IMR-90 (cell line): ENCODE results near the gene RAD51C. TPM values are rescaled to one million over a fixed set of nuclear protein-coding genes. Genes with fewer than 3 reads are reported as not detected.
A peak's percentile ranks its signal among the peaks of the same experiment; 100 is the strongest.

Experiments
- ATAC-seq: fragments of 200-7000 bp; cut with Tn5 transposase; 2 replicates; pipeline ENCODE4 v1.9.1; 2020; ENCODE audit warnings: low read depth, mild to moderate bottlenecking, moderate library complexity
- BruUV-seq: library from RNA; stranded (reverse); fragments of 400-500 nt; replicated peaks from 2 replicates; lab custom pipeline; 2021; lab: Mats Ljungman, UMichigan
- CTCF ChIA-PET: fragments of 300-600 bp; formaldehyde crosslinking; extraction: SDS; loops from one replicate; lab custom pipeline; 2021; ENCODE audit warnings: antibody characterized with exemption; lab: Yijun Ruan, JAX
- POLR2A ChIA-PET: fragments of 300-600 bp; sonication (Branson Sonifier 250); formaldehyde crosslinking; loops from one replicate; lab custom pipeline; 2022; ENCODE audit warnings: antibody characterized with exemption; ENCODE audit not compliant: unreplicated experiment; lab: Charles Lee
- DNase-seq: peaks from one replicate; pipeline ENCODE4 v3.0.0; 2013
- H2AFZ ChIP-seq: replicated peaks from 2 replicates; pipeline ENCODE3; 2013; ENCODE audit warnings: low read length, mild to moderate bottlenecking; ENCODE audit not compliant: poor library complexity
- H2AK5ac ChIP-seq: 2 replicates; pipeline ENCODE4 v1.6.1; 2013; ENCODE audit warnings: low read depth, low read length, inconsistent platforms
- H2AK9ac ChIP-seq: replicated peaks from 2 replicates; pipeline ENCODE3; 2013; ENCODE audit warnings: mild to moderate bottlenecking, low read depth, low read length, moderate library complexity; ENCODE audit not compliant: poor library complexity
- H2BK120ac ChIP-seq: 2 replicates; pipeline ENCODE4 v1.6.1; 2013; ENCODE audit warnings: low read depth, low read length, inconsistent platforms
- H2BK15ac ChIP-seq: 3 replicates; pipeline ENCODE4 v1.6.1; 2013; ENCODE audit warnings: low read depth, low read length, inconsistent platforms
- H2BK20ac ChIP-seq: 2 replicates; pipeline ENCODE4 v1.6.1; 2013; ENCODE audit warnings: low read depth, mild to moderate bottlenecking, inconsistent platforms, low read length, moderate library complexity
- H2BK5ac ChIP-seq: 2 replicates; pipeline ENCODE4 v1.6.1; 2013; ENCODE audit warnings: mild to moderate bottlenecking, low read depth, low read length, inconsistent platforms; ENCODE audit not compliant: poor library complexity, severe bottlenecking
- H3K14ac ChIP-seq: replicated peaks from 2 replicates; pipeline ENCODE4 v1.6.1; 2013; ENCODE audit warnings: low read depth, low read length, inconsistent platforms
- H3K18ac ChIP-seq: 2 replicates; pipeline ENCODE4 v1.6.1; 2013; ENCODE audit warnings: low read depth, low read length, control low read depth
- H3K23ac ChIP-seq: 2 replicates; pipeline ENCODE4 v1.6.1; 2013; ENCODE audit warnings: low read depth, low read length, inconsistent platforms
- H3K27ac ChIP-seq: 2 replicates; pipeline ENCODE4 v1.5.1; 2013; ENCODE audit warnings: mild to moderate bottlenecking, control low read depth, low read length; ENCODE audit not compliant: insufficient read depth
- H3K27me3 ChIP-seq: 2 replicates; pipeline ENCODE4 v1.6.1; 2013; ENCODE audit warnings: low read length; ENCODE audit not compliant: control insufficient read depth, insufficient read depth
- H3K36me3 ChIP-seq: 2 replicates; pipeline ENCODE4 v1.6.1; 2013; ENCODE audit warnings: low read length, mixed read lengths; ENCODE audit not compliant: control insufficient read depth, insufficient read depth
- H3K4ac ChIP-seq: 2 replicates; pipeline ENCODE4 v1.6.1; 2013; ENCODE audit warnings: low read depth, low read length, inconsistent platforms
- H3K4me1 ChIP-seq: 2 replicates; pipeline ENCODE4 v1.6.1; 2013; ENCODE audit warnings: low read length, mixed read lengths; ENCODE audit not compliant: control insufficient read depth, insufficient read depth
- H3K4me2 ChIP-seq: 2 replicates; pipeline ENCODE4 v1.6.1; 2013; ENCODE audit warnings: low read depth, mild to moderate bottlenecking, control low read depth, low read length, moderate library complexity
- H3K4me3 ChIP-seq: 2 replicates; pipeline ENCODE4 v1.5.1; 2013; ENCODE audit warnings: low read depth, mild to moderate bottlenecking, control low read depth, low read length, moderate library complexity; ENCODE audit not compliant: insufficient read depth
- H3K56ac ChIP-seq: 2 replicates; pipeline ENCODE4 v1.6.1; 2013; ENCODE audit warnings: low read length, inconsistent platforms; ENCODE audit not compliant: insufficient read depth; ENCODE audit errors: extremely low read depth
- H3K79me1 ChIP-seq, 2 experiments: 2 replicates each; pipeline ENCODE4 v1.6.1; 2013; ENCODE audit warnings: low read length in 2 of 2, inconsistent platforms in 1 of 2, low read depth in 1 of 2
- H3K9ac ChIP-seq: 2 replicates; pipeline ENCODE4 v1.6.1; 2013; ENCODE audit warnings: low read depth, low read length, control low read depth
- H3K9me1 ChIP-seq: 2 replicates; pipeline ENCODE4 v1.6.1; 2013; ENCODE audit warnings: low read length, inconsistent platforms; ENCODE audit not compliant: insufficient read depth
- H3K9me3 ChIP-seq: 2 replicates; pipeline ENCODE4 v1.6.1; 2013; ENCODE audit warnings: low read length; ENCODE audit not compliant: control insufficient read depth, insufficient read depth
- H4K20me1 ChIP-seq: 2 replicates; pipeline ENCODE4 v1.6.1; 2013; ENCODE audit warnings: low read length, inconsistent platforms; ENCODE audit not compliant: insufficient read depth
- H4K5ac ChIP-seq: 2 replicates; pipeline ENCODE4 v1.6.1; 2013; ENCODE audit warnings: mild to moderate bottlenecking, low read depth, low read length, control low read depth
- H4K8ac ChIP-seq, 2 experiments: 2 replicates each; pipeline ENCODE4 v1.6.1; 2013; ENCODE audit warnings: low read depth in 2 of 2, low read length in 2 of 2, control low read depth in 1 of 2, inconsistent platforms in 1 of 2
- H4K91ac ChIP-seq: 2 replicates; pipeline ENCODE4 v1.6.1; 2013; ENCODE audit warnings: low read depth, low read length, inconsistent platforms; ENCODE audit not compliant: insufficient read depth
- BHLHE40 ChIP-seq: fragments of 150-350 bp; IDR thresholded peaks from 2 replicates; pipeline ENCODE4 v1.6.1; 2016; ENCODE audit warnings: mild to moderate bottlenecking, low read depth, low read length
- CHD1 ChIP-seq: IDR thresholded peaks from 2 replicates; pipeline ENCODE4 v1.6.1; 2012; ENCODE audit warnings: low read depth, low read length, improper control_type of control experiment
- CTCF ChIP-seq: conservative IDR thresholded peaks from 2 replicates; pipeline ENCODE4 v1.5.1; 2012; ENCODE audit warnings: mild to moderate bottlenecking, low read depth, low read length, improper control_type of control experiment
- ELK1 ChIP-seq: fragments of 150-350 bp; IDR thresholded peaks from 2 replicates; pipeline ENCODE4 v1.6.1; 2016; ENCODE audit warnings: low read depth, mild to moderate bottlenecking, low read length, moderate library complexity, borderline replicate concordance
- MAFK ChIP-seq: IDR thresholded peaks from 2 replicates; pipeline ENCODE4 v1.6.1; 2012; ENCODE audit warnings: low read depth, low read length, improper control_type of control experiment
- MAZ ChIP-seq: IDR thresholded peaks from 2 replicates; pipeline ENCODE4 v1.6.1; 2012; ENCODE audit warnings: low read depth, mild to moderate bottlenecking, low read length, improper control_type of control experiment, moderate library complexity, borderline replicate concordance
- MXI1 ChIP-seq: IDR thresholded peaks from 2 replicates; pipeline ENCODE4 v1.6.1; 2012; ENCODE audit warnings: low read depth, mild to moderate bottlenecking, low read length, moderate library complexity, borderline replicate concordance
- NFE2L2 ChIP-seq: fragments of 150-350 bp; IDR thresholded peaks from 2 replicates; pipeline ENCODE4 v1.6.1; 2016; ENCODE audit warnings: low read depth, mild to moderate bottlenecking, low read length
- POLR2A ChIP-seq: IDR thresholded peaks from 2 replicates; pipeline ENCODE4 v1.6.1; 2012; ENCODE audit warnings: mild to moderate bottlenecking, low read depth, low read length
- RAD21 ChIP-seq: IDR thresholded peaks from 2 replicates; pipeline ENCODE4 v1.6.1; 2012; ENCODE audit warnings: low read length, improper control_type of control experiment
- RCOR1 ChIP-seq: IDR thresholded peaks from 2 replicates; pipeline ENCODE4 v1.6.1; 2012; ENCODE audit warnings: mild to moderate bottlenecking, low read length, improper control_type of control experiment; ENCODE audit not compliant: insufficient replicate concordance
- RFX5 ChIP-seq: IDR thresholded peaks from 2 replicates; pipeline ENCODE4 v1.8.0; 2012; ENCODE audit warnings: low read depth, mild to moderate bottlenecking, low read length, moderate library complexity
- SMC3 ChIP-seq: fragments of 150-350 bp; IDR thresholded peaks from 2 replicates; pipeline ENCODE4 v1.6.1; 2016; ENCODE audit warnings: low read depth, mild to moderate bottlenecking, antibody characterized with exemption, low read length, moderate library complexity
- USF2 ChIP-seq: fragments of 150-350 bp; IDR thresholded peaks from 2 replicates; pipeline ENCODE4 v1.6.1; 2017; ENCODE audit warnings: mild to moderate bottlenecking, antibody characterized with exemption, low read length, low read depth
- WGBS, 2 experiments: methylation state at CpG; one replicate each; pipeline versions ENCODE4 v1.1.5 to v1.1.7; 2013; ENCODE audit warnings: missing lambda C conversion rate in 2 of 2; ENCODE audit not compliant: insufficient read length in 1 of 2; ENCODE audit errors: extremely low coverage in 2 of 2; 5-methylcytosine and 5-hydroxymethylcytosine counted together
- dilution Hi-C: fragments of 300-500 bp; cut with HindIII; formaldehyde crosslinking; loops from one replicate; pipeline ENCODE4 v1.14.3; 2018; ENCODE audit warnings: low sequenced_read_pairs; ENCODE audit not compliant: unreplicated experiment
- in situ Hi-C: fragments of 300-500 bp; cut with MboI; formaldehyde crosslinking; loops from 3 replicates; pipeline ENCODE4 v1.14.3; 2019; ENCODE audit warnings: low sequenced_read_pairs, inconsistent platforms, mixed read lengths
- intact Hi-C: fragments of 100-400 bp; cut with micrococcal nuclease; formaldehyde crosslinking; loops from 2 replicates; pipeline ENCODE4 v1.10.0; 2022
- polyA plus RNA-seq, 3 experiments: library from polyadenylated mRNA; depleted of rRNA; stranded (reverse); fragments of >200 nt; gene quantifications; 2 replicates each; pipeline ENCODE4 v1.2.3, GENCODE V29; 2012; ENCODE audit warnings: low replicate concordance in 1 of 3
- total RNA-seq: library from RNA; depleted of rRNA; stranded (reverse); fragments of >200 nt; gene quantifications from 2 replicates; pipeline ENCODE4 v1.2.3, GENCODE V29; 2012

RAD51C gene
- total and polyA plus RNA-seq, 2 of the 4 experiments (the other 2 are of a cell fraction): 21.1 to 28.3 TPM

- H3K4me3 ChIP-seq: no peak overlapping the region
- H3K4me1 ChIP-seq: peaks cover 3% of the 10 kb centered on the region
- H2BK20ac ChIP-seq: no peak overlapping the region
- ATAC-seq: no peak
- no peaks in the 10 kb centered on the region; the same call in 1 of the 2 replicates for H3K9me3 ChIP-seq
- H3K9me1 ChIP-seq: peaks cover 2% of the 10 kb centered on the region; the same call in 1 of the 2 replicates
- no peaks in the 10 kb centered on the region for H3K36me3 ChIP-seq
- POLR2A ChIA-PET: no interaction called here
- H3K56ac ChIP-seq: no peak overlapping the region
- H3K4ac ChIP-seq: peak overlapping the region; percentile 27; the same call in 1 of the 2 replicates
- no peak overlapping the region for H4K5ac ChIP-seq
- H3K27me3 ChIP-seq: no peaks in the 10 kb centered on the region
- H4K91ac ChIP-seq: no peak overlapping the region
- no TSS peak for BruUV-seq
- H3K4me2 ChIP-seq: no peak overlapping the region
- dilution Hi-C loops (no loop called here), in situ Hi-C loops (no loop called here), intact Hi-C loops (loop anchor here (2.0 to 5.0 kb wide), 2 partner anchors 61 to 106 kb away; no protein-coding TSS in a partner anchor)
- H3K9ac ChIP-seq: no peak overlapping the region
- no peak overlapping the region for H2BK15ac ChIP-seq
- WGBS, 2 experiments: 60% methylated on average over 1 of the region's 2 CpGs; no CpG with 5 or more reads in 1 of the 2 experiments
- DNase-seq: no peak
- H3K23ac ChIP-seq: no peak overlapping the region
- no peak overlapping the region for H2AFZ ChIP-seq
- no peak overlapping the region for H2AK5ac ChIP-seq
- no peak overlapping the region; the same call in 1 of the 2 replicates for H2BK120ac ChIP-seq
- no peak overlapping the region for H2AK9ac ChIP-seq
- H3K27ac ChIP-seq: no peak overlapping the region
- peak overlapping the region in 1 of 2 experiments; percentile 29; a peak in 1 of 4 replicates for H4K8ac ChIP-seq
- peaks cover 9 to 32% of the 10 kb centered on the region in 2 experiments for H3K79me1 ChIP-seq
- H3K14ac ChIP-seq: no peak overlapping the region
- CTCF ChIA-PET: interaction anchor here (0.6 to 1.4 kb wide), 2 partner anchors 17 kb away, joined by 3 read pairs; no protein-coding TSS in a partner anchor
- TF ChIP-seq CTCF: no peak
- no peak for TF ChIP-seq MAFK
- TF ChIP-seq ELK1: no peak
- TF ChIP-seq USF2: no peak
- TF ChIP-seq BHLHE40: no peak
- no peak for TF ChIP-seq CHD1
- no peak for TF ChIP-seq MXI1
- no peak for TF ChIP-seq RCOR1
- no peak for TF ChIP-seq SMC3
- no peak for TF ChIP-seq NFE2L2
- TF ChIP-seq RAD21: no peak
- no peak for TF ChIP-seq POLR2A
- TF ChIP-seq MAZ: no peak
- TF ChIP-seq RFX5: no peak
- H2BK5ac ChIP-seq: no peak overlapping the region
- no peak overlapping the region for H3K18ac ChIP-seq
- H4K20me1 ChIP-seq: no peaks in the 10 kb centered on the region
Observed at GRCh38 chr17:58693751-58694150, 1.3 kb downstream of the RAD51C start.
